ENCODE data around the gene CAND2. TPM values are rescaled to one million over a fixed set of nuclear protein-coding genes. Genes with fewer than 3 reads are reported as not detected.
"Not testable (repeated sequence)": the region's sequence is repeated elsewhere in the genome, so short reads cannot be mapped to it uniquely, and the experiment has no call there.

CAND2 gene
- polyA plus RNA-seq, 3 donors from 2014 or later = 0.32 to 1.3 TPM; not detected in 1

DNA sequence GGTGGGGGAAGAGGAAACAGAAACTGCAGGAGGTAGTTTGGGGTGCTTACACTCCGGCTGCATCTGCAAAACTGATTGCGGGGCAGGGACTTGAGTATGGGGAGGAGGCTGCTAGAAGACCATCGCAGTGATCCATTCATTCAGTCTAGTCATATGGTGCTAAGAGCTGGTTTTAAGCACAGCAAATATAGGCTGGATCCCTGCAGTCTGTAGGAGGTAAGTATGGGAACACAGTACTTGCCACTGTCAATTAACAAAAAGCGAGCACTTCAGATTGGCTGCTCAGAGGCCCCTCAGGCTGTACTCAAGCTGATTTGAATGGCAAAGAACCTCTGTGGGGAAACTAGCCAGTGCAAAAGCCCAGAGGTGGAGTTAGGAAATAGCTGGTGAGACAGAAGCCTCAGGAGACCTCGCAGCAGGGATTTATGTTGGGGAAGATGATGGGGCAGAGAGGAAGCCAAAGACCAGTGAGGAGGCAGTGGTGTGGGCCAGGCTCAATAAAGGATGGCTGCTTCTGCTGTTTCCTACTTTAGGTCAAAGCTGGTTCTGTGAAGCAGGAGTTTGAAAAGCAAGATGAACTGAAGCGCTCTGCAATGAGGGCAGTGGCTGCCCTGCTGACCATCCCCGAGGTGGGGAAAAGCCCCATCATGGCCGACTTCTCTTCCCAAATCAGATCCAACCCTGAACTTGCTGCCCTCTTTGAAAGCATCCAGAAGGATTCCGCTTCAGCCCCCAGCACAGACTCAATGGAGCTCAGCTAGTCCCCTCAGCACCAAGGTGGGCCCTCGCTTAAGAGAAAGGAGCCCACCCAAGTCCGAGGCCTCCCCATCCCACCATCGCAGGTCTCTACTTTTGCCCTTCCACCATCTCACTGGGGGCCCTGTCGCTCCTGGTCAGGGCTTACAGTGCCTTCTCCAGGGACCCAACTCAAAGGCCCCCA, 37.0 kb downstream of the CAND2 start:
- H3K27ac Mint-ChIP-seq = peak overlapping the region in 4 of 6 donors; percentile 7 to 52 (median 44)
- H3K36me3 Mint-ChIP-seq = peaks cover 2 to 51% (median 3%) of the 10 kb centered on the region in 3 donors
- DNase-seq = no peak
- peaks cover 20 to 21% of the 10 kb centered on the region in 2 donors for H3K4me1 Mint-ChIP-seq
- H3K4me3 Mint-ChIP-seq = no peak overlapping the region
- peaks cover 0 to 4% (median 2%) of the 10 kb centered on the region in 3 donors for H3K27me3 Mint-ChIP-seq (ENCODE audit: low read depth in 3 of 3)
- H3K9me3 Mint-ChIP-seq = no peaks in the 10 kb centered on the region

DNA sequence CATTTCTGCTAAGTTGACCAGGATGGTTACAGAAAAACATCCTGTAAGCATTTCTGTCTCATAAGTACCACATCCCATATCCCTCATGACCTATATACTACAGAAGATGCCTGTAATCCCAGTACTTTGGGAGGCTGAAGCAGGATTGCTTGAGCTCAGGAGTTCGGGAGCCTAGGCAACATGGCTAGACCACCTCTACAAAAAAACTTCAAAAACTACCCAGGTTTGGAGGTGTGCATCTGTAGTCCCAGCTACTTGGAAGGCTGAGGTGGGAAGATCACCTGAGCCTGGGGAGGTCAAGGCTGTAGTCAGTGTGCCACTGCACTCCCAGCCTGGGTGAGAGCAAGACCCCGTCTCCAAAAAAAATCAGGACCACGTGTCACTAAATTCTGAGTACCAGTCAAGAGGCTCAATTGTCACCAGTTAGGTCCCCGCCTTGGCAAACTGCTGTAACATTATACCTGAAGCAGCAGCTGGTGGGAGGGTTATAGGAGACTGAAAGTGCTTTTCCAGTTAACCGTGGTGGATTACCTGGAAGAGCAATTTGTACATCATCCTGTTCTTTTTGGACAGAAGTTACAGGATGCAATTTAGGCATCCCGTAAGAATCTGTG, 38.7 kb downstream of the CAND2 start:
- H3K36me3 Mint-ChIP-seq = peaks cover 8 to 57% (median 11%) of the 10 kb centered on the region in 3 donors
- peak overlapping the region in 3 of 6 donors; percentile 11 to 53 (median 19) for H3K27ac Mint-ChIP-seq
- no peak for DNase-seq
- H3K4me1 Mint-ChIP-seq = peaks cover 36 to 38% of the 10 kb centered on the region in 2 donors
- H3K9me3 Mint-ChIP-seq = no peaks in the 10 kb centered on the region
- H3K4me3 Mint-ChIP-seq = no peak overlapping the region
- H3K27me3 Mint-ChIP-seq (ENCODE audit: low read depth in 3 of 3) = peaks cover 0 to 4% (median 2%) of the 10 kb centered on the region in 3 donors

DNA sequence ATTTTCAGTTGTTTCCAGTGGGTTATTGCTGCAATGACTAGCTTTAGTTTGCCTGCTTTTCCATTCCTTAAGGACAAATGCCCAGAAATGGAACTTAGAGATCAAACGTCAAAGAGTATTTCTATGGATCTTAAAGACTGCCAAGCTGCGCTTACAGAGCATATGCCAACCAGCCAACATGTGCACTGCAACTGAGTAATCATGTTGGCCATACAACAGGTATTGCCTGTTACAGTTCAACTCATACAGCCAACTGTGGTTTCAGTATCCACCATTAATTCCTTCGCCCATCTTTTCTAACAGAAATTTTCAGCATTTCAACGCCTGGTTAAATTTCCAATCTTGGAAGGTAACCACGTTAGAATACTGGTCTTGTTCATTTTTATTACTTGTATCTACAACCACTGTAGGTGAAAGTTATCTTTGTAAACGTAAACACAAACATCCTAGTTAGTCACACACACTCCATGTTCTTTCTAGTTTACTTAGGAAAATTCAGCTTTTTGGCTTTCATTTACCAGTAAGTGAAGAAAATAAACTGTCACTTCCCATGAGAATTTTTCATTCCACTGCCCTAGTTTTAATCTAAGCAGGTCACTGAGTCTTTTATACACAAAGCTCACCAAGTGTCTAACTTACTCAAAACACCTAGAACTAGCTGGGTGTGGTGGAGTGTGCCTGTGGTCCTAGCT, 41.0 kb downstream of the CAND2 start:
- Mint-ChIP-seq H3K27ac (peak overlapping the region in 2 of 6 donors; percentile 0 to 52), H3K27me3 (ENCODE audit: low read depth in 3 of 3) (peaks cover 0 to 7% (median 6%) of the 10 kb centered on the region in 3 donors), H3K4me1 (peaks cover 51 to 55% of the 10 kb centered on the region in 2 donors), H3K4me3 (no peak overlapping the region), H3K36me3 (peaks cover 8 to 49% (median 11%) of the 10 kb centered on the region in 3 donors), H3K9me3 (no peaks in the 10 kb centered on the region)
- no peak for DNase-seq

GRCh38 chr3:12838179-12838965, 41.9 kb downstream of the CAND2 start:
- Mint-ChIP-seq H3K36me3 (peaks cover 8 to 44% (median 11%) of the 10 kb centered on the region in 3 donors), H3K4me1 (peaks cover 51 to 55% of the 10 kb centered on the region in 2 donors), H3K27ac (peak overlapping the region; percentile 13 to 100 (median 44)), H3K27me3 (ENCODE audit: low read depth in 3 of 3) (peaks cover 0 to 7% (median 6%) of the 10 kb centered on the region in 3 donors), H3K4me3 (peak overlapping the region; percentile 5 to 99 (median 95)), H3K9me3 (no peaks in the 10 kb centered on the region)
- no peak for DNase-seq

DNA sequence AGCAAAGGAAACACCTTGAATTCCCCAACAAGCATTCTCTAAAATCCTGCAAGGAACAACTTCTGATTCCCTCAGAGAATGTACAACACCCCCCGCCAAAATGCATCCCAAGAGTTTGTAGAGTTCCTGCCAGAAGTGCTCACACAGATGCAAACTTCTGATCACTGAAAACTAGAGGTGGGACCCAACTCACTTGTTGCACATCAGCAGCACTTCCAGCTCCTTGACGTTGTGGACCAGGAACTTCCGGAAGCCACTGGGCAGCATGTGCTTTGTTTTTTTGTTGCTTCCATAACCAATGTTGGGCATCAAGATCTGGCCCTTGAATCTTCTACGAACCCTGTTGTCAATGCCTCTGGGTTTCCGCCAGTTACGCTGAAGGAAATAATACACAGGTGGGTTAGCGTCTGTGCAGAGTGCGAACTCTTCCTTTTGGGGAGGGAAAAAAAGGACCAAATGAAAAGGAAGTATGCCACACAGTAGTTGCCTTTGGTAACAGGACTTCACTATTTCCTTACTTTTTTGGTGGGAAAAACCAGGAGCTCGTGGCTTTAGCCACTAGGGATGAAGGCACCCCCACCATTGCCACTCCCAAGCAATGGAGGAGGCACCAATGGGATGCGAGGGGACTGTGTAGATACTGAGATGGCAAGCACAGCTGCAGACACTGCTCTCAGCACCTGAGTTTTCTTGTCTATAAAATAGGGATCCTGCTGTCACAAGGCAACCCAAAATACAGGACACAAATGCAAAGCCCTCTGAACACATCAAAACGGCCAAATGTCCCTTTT, 42.9 kb downstream of the CAND2 start:
- Mint-ChIP-seq H3K4me1 (peaks cover 51 to 55% of the 10 kb centered on the region in 2 donors), H3K9me3 (no peaks in the 10 kb centered on the region), H3K27ac (peak overlapping the region; percentile 99 to 100 (median 100)), H3K36me3 (peaks cover 8 to 38% (median 11%) of the 10 kb centered on the region in 3 donors), H3K4me3 (peak overlapping the region; percentile 95 to 99 (median 96)), H3K27me3 (ENCODE audit: low read depth in 3 of 3) (peaks cover 0 to 7% (median 6%) of the 10 kb centered on the region in 3 donors)
- DNase-seq = no peak

GRCh38 chr3:12840148-12840547, 43.7 kb downstream of the CAND2 start:
- not testable (repeated sequence) for H3K27me3 Mint-ChIP-seq (ENCODE audit: low read depth in 3 of 3); H3K9me3 Mint-ChIP-seq; DNase-seq
- peaks cover 51 to 55% of the 10 kb centered on the region in 2 donors for H3K4me1 Mint-ChIP-seq
- peaks cover 8 to 34% (median 11%) of the 10 kb centered on the region in 3 donors for H3K36me3 Mint-ChIP-seq
- peak overlapping the region; percentile 99 to 100 (median 100) for H3K27ac Mint-ChIP-seq
- H3K4me3 Mint-ChIP-seq = peak overlapping the region; percentile 95 to 99 (median 96)

DNA sequence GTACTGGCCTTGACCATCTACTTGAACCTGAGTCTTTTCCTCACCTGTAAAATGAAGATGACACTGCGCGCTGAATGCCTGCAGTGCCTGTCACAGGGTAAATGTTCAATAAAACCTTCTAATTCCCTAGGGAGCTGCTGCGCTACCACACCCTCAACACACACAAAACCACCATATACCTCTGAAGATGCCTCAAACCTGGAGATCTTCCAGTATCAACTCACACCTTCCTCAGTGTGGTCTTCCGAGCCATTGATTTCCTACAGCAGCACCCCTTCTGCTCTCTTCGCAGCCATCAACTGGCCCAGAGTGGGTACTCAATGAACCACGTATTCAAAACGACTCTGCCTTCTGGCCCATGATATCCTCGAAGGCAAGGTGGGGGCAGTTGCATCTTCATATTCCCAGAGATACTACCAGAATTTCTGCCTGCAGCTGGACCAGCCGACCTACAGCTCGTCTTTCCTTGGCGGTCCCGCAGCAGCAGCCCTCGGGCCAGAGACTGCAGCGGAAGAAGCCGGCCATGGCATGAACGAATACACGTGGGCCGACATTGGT, 44.2 kb downstream of the CAND2 start:
- peak in 1 of 3 donors; percentile 12 for DNase-seq
- H3K4me3 Mint-ChIP-seq = peak overlapping the region; percentile 95 to 99 (median 96)
- H3K9me3 Mint-ChIP-seq = no peaks in the 10 kb centered on the region
- peaks cover 8 to 32% (median 11%) of the 10 kb centered on the region in 3 donors for H3K36me3 Mint-ChIP-seq
- peaks cover 0 to 7% (median 6%) of the 10 kb centered on the region in 3 donors for H3K27me3 Mint-ChIP-seq (ENCODE audit: low read depth in 3 of 3)
- H3K4me1 Mint-ChIP-seq = peaks cover 50 to 55% of the 10 kb centered on the region in 2 donors
- H3K27ac Mint-ChIP-seq = peak overlapping the region; percentile 99 to 100 (median 100)

GRCh38 chr3:12841149-12841969, 44.9 kb downstream of the CAND2 start, which contains the start of gene RPL32:
TSS of gene RPL32 (minus strand) at chr3:12841565. CDS start at chr3:12840237, 1,328 bp downstream.
- H3K27me3 Mint-ChIP-seq (ENCODE audit: low read depth in 3 of 3) = peaks cover 0 to 7% (median 6%) of the 10 kb centered on the region in 3 donors
- H3K9me3 Mint-ChIP-seq = no peaks in the 10 kb centered on the region
- peaks cover 8 to 27% (median 11%) of the 10 kb centered on the region in 3 donors for H3K36me3 Mint-ChIP-seq
- peak within 1 kb of the TSS; percentile 95 to 99 (median 96) for H3K4me3 Mint-ChIP-seq
- DNase-seq = peak; percentile 87 to 90 (median 89)
- H3K27ac Mint-ChIP-seq = peak within 1 kb of the TSS; percentile 99 to 100 (median 100)
- peaks cover 47 to 55% of the 10 kb centered on the region in 2 donors for H3K4me1 Mint-ChIP-seq

GRCh38 chr3:12841970-12842328, 45.5 kb downstream of the CAND2 start:
- Mint-ChIP-seq H3K27me3 (ENCODE audit: low read depth in 3 of 3) (peaks cover 0 to 7% (median 6%) of the 10 kb centered on the region in 3 donors), H3K9me3 (no peaks in the 10 kb centered on the region), H3K4me3 (peak overlapping the region; percentile 95 to 99 (median 96)), H3K27ac (peak overlapping the region; percentile 99 to 100 (median 100)), H3K4me1 (peaks cover 45 to 50% of the 10 kb centered on the region in 2 donors), H3K36me3 (peaks cover 8 to 26% (median 11%) of the 10 kb centered on the region in 3 donors)
- DNase-seq = no peak

- DNase-seq = no peak
- Mint-ChIP-seq H3K9me3 (no peaks in the 10 kb centered on the region), H3K36me3 (peaks cover 8 to 20% (median 11%) of the 10 kb centered on the region in 3 donors), H3K27ac (peak overlapping the region in 5 of 6 donors; percentile 99 to 100 (median 100)), H3K27me3 (ENCODE audit: low read depth in 3 of 3) (peaks cover 0 to 7% (median 6%) of the 10 kb centered on the region in 3 donors), H3K4me3 (no peak overlapping the region), H3K4me1 (peaks cover 39 to 44% of the 10 kb centered on the region in 2 donors)
Observed at GRCh38 chr3:12842469-12842868, 46.0 kb downstream of the CAND2 start.

DNA sequence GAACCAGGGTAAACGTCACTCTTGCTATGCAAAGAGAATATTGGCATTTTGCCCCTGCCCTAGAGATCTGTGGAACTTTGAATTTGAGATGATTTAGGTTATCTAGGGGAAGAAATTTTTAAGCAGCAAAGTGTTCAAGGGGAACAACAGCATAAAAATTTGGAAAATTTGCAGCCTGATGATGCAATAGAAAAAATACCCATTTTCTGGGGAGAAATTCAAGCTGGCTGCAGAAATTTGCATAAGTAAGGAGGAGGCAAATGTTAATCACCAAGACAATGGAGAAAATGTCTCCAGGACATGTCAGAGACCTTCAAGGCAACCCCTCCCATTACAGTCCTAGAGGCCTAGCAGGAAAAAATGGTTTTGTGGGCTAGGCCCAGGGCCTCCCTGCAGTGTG, 49.3 kb downstream of the CAND2 start:
- Mint-ChIP-seq H3K27me3 (ENCODE audit: low read depth in 3 of 3) (peaks cover 0 to 5% (median 4%) of the 10 kb centered on the region in 3 donors), H3K4me1 (peaks cover 8 to 11% of the 10 kb centered on the region in 2 donors), H3K27ac (no peak overlapping the region), H3K9me3 (no peaks in the 10 kb centered on the region), H3K36me3 (no peaks in the 10 kb centered on the region), H3K4me3 (no peak overlapping the region)
- no peak for DNase-seq

All from immature natural killer cell (primary cell).